Measurements from ENCODE around the gene ANKRD23.

Gene ANKRD23

GRCh38 chr2:96823198-96823597, 20.6 kb downstream of the ANKRD23 start:
- H3K27ac ChIP-seq (ENCODE audit: low read length) = no peak overlapping the region
- H4K20me1 ChIP-seq (ENCODE audit: insufficient read depth, low read length) = 0 out of 2 replicates have a peak, but pooled peaks cover 7% of the 10 kb centered on the region
- no peak overlapping the region for H3K4me2 ChIP-seq (ENCODE audit: low read depth, low read length)
- H3K4me3 ChIP-seq (ENCODE audit: low read length) = no peak overlapping the region
- H2AFZ ChIP-seq (ENCODE audit: low read length) = no peak overlapping the region
- H3F3A ChIP-seq (ENCODE audit: insufficient read depth, low read length) = peaks cover 6% of the 10 kb centered on the region; the same call in 1 of the 2 replicates
- H3K4me1 ChIP-seq (ENCODE audit: low read length) = peaks cover 11% of the 10 kb centered on the region; the same call in 1 of the 2 replicates
- TF ChIP-seq EZH2phosphoT487 (IDR thresholded peaks at IDR 0.05; ENCODE audit: low read length) (no peak), EZH2 (optimal IDR thresholded peaks at IDR 0.05; ENCODE audit: low read depth, low read length) (no peak), CTCF (IDR thresholded peaks at IDR 0.05; ENCODE audit: low read length) (no peak)
- no peaks in the 10 kb centered on the region for H3K27me3 ChIP-seq (replicated peaks; ENCODE audit: insufficient read depth, low read length)
- no peak overlapping the region for H3K9ac ChIP-seq (ENCODE audit: low read length)
- no peaks in the 10 kb centered on the region for H3K9me3 ChIP-seq (replicated peaks; ENCODE audit: insufficient read depth, low read length)
- H3K79me2 ChIP-seq (ENCODE audit: low read length) = peaks cover 77% of the 10 kb centered on the region
- no peaks in the 10 kb centered on the region for H3K9me2 ChIP-seq (replicated peaks; ENCODE audit: insufficient read depth, low read length)
- H3K36me3 ChIP-seq (replicated peaks; ENCODE audit: insufficient read depth, low read length) = peaks cover 7% of the 10 kb centered on the region
- no peak for DNase-seq

GRCh38 chr2:96822786-96823185, 21.0 kb downstream of the ANKRD23 start:
- no peaks in the 10 kb centered on the region for H3K9me3 ChIP-seq (replicated peaks; ENCODE audit: insufficient read depth, low read length)
- H3K9me2 ChIP-seq (replicated peaks; ENCODE audit: insufficient read depth, low read length) = no peaks in the 10 kb centered on the region
- H3K4me2 ChIP-seq (ENCODE audit: low read depth, low read length) = no peak overlapping the region
- H3K27ac ChIP-seq (ENCODE audit: low read length) = no peak overlapping the region
- H3F3A ChIP-seq (ENCODE audit: insufficient read depth, low read length) = peaks cover 6% of the 10 kb centered on the region; the same call in 1 of the 2 replicates
- H3K27me3 ChIP-seq (replicated peaks; ENCODE audit: insufficient read depth, low read length) = no peaks in the 10 kb centered on the region
- peaks cover 79% of the 10 kb centered on the region for H3K79me2 ChIP-seq (ENCODE audit: low read length)
- no peak for DNase-seq
- peaks cover 7% of the 10 kb centered on the region for H3K36me3 ChIP-seq (replicated peaks; ENCODE audit: insufficient read depth, low read length)
- no peak overlapping the region for H3K4me3 ChIP-seq (ENCODE audit: low read length)
- no peak overlapping the region for H3K9ac ChIP-seq (ENCODE audit: low read length)
- H4K20me1 ChIP-seq (ENCODE audit: insufficient read depth, low read length) = 0 out of 2 replicates have a peak, but pooled peaks cover 7% of the 10 kb centered on the region
- H3K4me1 ChIP-seq (ENCODE audit: low read length) = peaks cover 14% of the 10 kb centered on the region; the same call in 1 of the 2 replicates
- TF ChIP-seq EZH2 (optimal IDR thresholded peaks at IDR 0.05; ENCODE audit: low read depth, low read length) (no peak), EZH2phosphoT487 (IDR thresholded peaks at IDR 0.05; ENCODE audit: low read length) (no peak), CTCF (IDR thresholded peaks at IDR 0.05; ENCODE audit: low read length) (no peak)
- no peak overlapping the region for H2AFZ ChIP-seq (ENCODE audit: low read length)

- Histone ChIP-seq H3K4me3 (ENCODE audit: low read length) (no peak overlapping the region), H2AFZ (ENCODE audit: low read length) (no peak overlapping the region), H4K20me1 (ENCODE audit: insufficient read depth, low read length) (0 out of 2 replicates have a peak, but pooled peaks cover 7% of the 10 kb centered on the region), H3K27me3 (replicated peaks; ENCODE audit: insufficient read depth, low read length) (no peaks in the 10 kb centered on the region), H3K9me3 (replicated peaks; ENCODE audit: insufficient read depth, low read length) (no peaks in the 10 kb centered on the region), H3K9me2 (replicated peaks; ENCODE audit: insufficient read depth, low read length) (no peaks in the 10 kb centered on the region), H3K79me2 (ENCODE audit: low read length) (peaks cover 83% of the 10 kb centered on the region), H3K27ac (ENCODE audit: low read length) (no peak overlapping the region), H3K9ac (ENCODE audit: low read length) (no peak overlapping the region), H3K4me1 (ENCODE audit: low read length) (peaks cover 20% of the 10 kb centered on the region; the same call in 1 of the 2 replicates), H3F3A (ENCODE audit: insufficient read depth, low read length) (peaks cover 3% of the 10 kb centered on the region; the same call in 1 of the 2 replicates), H3K36me3 (replicated peaks; ENCODE audit: insufficient read depth, low read length) (peaks cover 3% of the 10 kb centered on the region; the same call in 1 of the 2 replicates), H3K4me2 (ENCODE audit: low read depth, low read length) (no peak overlapping the region)
- TF ChIP-seq EZH2 (optimal IDR thresholded peaks at IDR 0.05; ENCODE audit: low read depth, low read length) (no peak), CTCF (IDR thresholded peaks at IDR 0.05; ENCODE audit: low read length) (no peak), EZH2phosphoT487 (IDR thresholded peaks at IDR 0.05; ENCODE audit: low read length) (no peak)
- no peak for DNase-seq
These were observed 22.6 kb downstream of the ANKRD23 start for GRCh38 chr2:96821113-96821675.
